ENCODE results near the gene JAK1.
"Not testable (repeated sequence)": the region's sequence is repeated elsewhere in the genome, so short reads cannot be mapped to it uniquely, and the experiment has no call there.

The JAK1 gene

GRCh38 chr1:64928325-64928724 lies 38.0 kb downstream of the JAK1 start:
- DNase-seq (ENCODE audit: low spot score): no peak
- in situ Hi-C loops (cut with MboI; ENCODE audit: low pct_unique_long_range_greater_than_20kb, low sequenced_read_pairs, unreplicated experiment): no loop called here
- no peak for TF ChIP-seq CTCF (IDR thresholded peaks at IDR 0.05; ENCODE audit: extremely low read depth, insufficient read depth, missing control alignments)

GRCh38 chr1:64925594-64925993 lies 40.8 kb downstream of the JAK1 start:
- DNase-seq (ENCODE audit: low spot score): no peak
- in situ Hi-C loops (cut with MboI; ENCODE audit: low pct_unique_long_range_greater_than_20kb, low sequenced_read_pairs, unreplicated experiment): no loop called here
- no peak for TF ChIP-seq CTCF (IDR thresholded peaks at IDR 0.05; ENCODE audit: extremely low read depth, insufficient read depth, missing control alignments)

GRCh38 chr1:64923294-64923718 lies 43.0 kb downstream of the JAK1 start:
- DNase-seq (ENCODE audit: low spot score): peak; percentile 28
- TF ChIP-seq CTCF (IDR thresholded peaks at IDR 0.05; ENCODE audit: extremely low read depth, insufficient read depth, missing control alignments): no peak
- in situ Hi-C loops (cut with MboI; ENCODE audit: low pct_unique_long_range_greater_than_20kb, low sequenced_read_pairs, unreplicated experiment): no loop called here

GRCh38 chr1:64922336-64922735 lies 44.0 kb downstream of the JAK1 start:
- no peak for DNase-seq (ENCODE audit: low spot score)
- in situ Hi-C loops (cut with MboI; ENCODE audit: low pct_unique_long_range_greater_than_20kb, low sequenced_read_pairs, unreplicated experiment): no loop called here
- no peak for TF ChIP-seq CTCF (IDR thresholded peaks at IDR 0.05; ENCODE audit: extremely low read depth, insufficient read depth, missing control alignments)

- no peak for TF ChIP-seq CTCF (IDR thresholded peaks at IDR 0.05; ENCODE audit: extremely low read depth, insufficient read depth, missing control alignments)
- no peak for DNase-seq (ENCODE audit: low spot score)
- in situ Hi-C loops (cut with MboI; ENCODE audit: low pct_unique_long_range_greater_than_20kb, low sequenced_read_pairs, unreplicated experiment): no loop called here
These were observed 44.6 kb downstream of the JAK1 start for GRCh38 chr1:64921771-64922170.

- TF ChIP-seq CTCF (IDR thresholded peaks at IDR 0.05; ENCODE audit: extremely low read depth, insufficient read depth, missing control alignments): no peak
- DNase-seq (ENCODE audit: low spot score): no peak
- in situ Hi-C loops (cut with MboI; ENCODE audit: low pct_unique_long_range_greater_than_20kb, low sequenced_read_pairs, unreplicated experiment): no loop called here
These were observed 45.3 kb downstream of the JAK1 start for GRCh38 chr1:64920941-64921589.

GRCh38 chr1:64919120-64919519 lies 47.2 kb downstream of the JAK1 start:
- in situ Hi-C loops (cut with MboI; ENCODE audit: low pct_unique_long_range_greater_than_20kb, low sequenced_read_pairs, unreplicated experiment); DNase-seq (ENCODE audit: low spot score): not testable (repeated sequence)

All from GM13977 (cell line).